Measurements from ENCODE around the gene PDE9A. TPM values are rescaled to one million over a fixed set of nuclear protein-coding genes. Genes with fewer than 3 reads are reported as not detected.

PDE9A gene
- total and polyA plus RNA-seq, 2 of the 4 experiments (the other 2 are of a cell fraction): 0.89 to 0.90 TPM

DNA sequence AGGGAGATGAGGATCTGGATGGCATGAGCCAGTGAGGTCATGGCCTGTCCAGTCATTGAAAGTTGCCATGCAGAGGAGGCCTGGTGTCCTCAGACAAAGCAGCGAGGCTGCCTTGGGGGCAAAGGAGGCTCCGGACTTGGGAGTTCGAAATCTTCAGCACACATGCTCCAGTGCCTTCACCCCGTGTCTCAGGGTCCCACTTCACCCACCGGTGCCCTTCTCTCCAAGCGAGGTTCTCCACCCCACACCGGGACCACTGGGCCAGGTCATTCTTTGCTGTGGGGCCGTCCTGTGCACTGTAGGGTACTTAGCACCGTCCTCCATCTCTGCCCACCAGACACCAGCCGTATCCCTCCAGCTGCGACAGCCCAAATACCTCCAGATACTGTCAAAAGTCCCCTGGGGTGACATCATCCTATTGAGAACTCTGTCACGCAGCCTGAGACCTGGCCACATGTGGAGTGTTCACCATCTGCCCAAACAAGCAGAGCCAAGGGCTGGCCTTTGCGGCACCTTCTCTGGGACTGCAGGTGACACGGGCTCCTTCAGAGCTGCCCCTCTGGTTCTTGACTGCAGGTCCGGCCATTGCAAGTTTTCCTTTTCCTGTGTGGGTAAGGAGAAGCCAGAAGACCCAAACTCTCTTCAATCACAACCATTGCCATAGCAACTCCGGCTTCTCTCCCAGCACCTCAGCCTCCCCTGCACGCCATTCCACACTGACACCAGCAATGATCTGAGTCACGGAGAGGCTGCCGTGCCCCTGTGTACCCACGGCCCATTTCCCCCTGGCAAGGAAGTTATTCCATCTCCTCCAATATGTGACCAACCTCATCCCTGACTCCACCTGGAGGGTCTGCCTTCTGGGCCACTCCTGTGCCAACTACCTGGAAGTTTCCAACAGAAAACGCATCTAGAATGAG lies 20.4 kb upstream of the PDE9A start:
- Histone ChIP-seq H4K8ac (ENCODE audit: low read depth in 2 of 2, low read length in 2 of 2) (no peak overlapping the region), H3K56ac (ENCODE audit: extremely low read depth, insufficient read depth, low read length) (no peak overlapping the region), H2BK20ac (ENCODE audit: low read depth, low read length) (no peak overlapping the region), H3K14ac (replicated peaks; ENCODE audit: low read depth, low read length) (no peak overlapping the region), H3K9ac (ENCODE audit: low read depth, low read length) (no peak overlapping the region), H3K4ac (ENCODE audit: low read depth, low read length) (no peak overlapping the region), H3K4me3 (ENCODE audit: insufficient read depth, low read depth, low read length) (no peak overlapping the region), H2AFZ (replicated peaks; ENCODE audit: low read length, poor library complexity) (no peak overlapping the region), H3K27me3 (ENCODE audit: control insufficient read depth, insufficient read depth, low read length) (peaks cover 13% of the 10 kb centered on the region), H4K91ac (ENCODE audit: insufficient read depth, low read depth, low read length) (no peak overlapping the region), H3K9me3 (ENCODE audit: control insufficient read depth, insufficient read depth, low read length) (no peaks in the 10 kb centered on the region), H3K18ac (ENCODE audit: low read depth, low read length) (no peak overlapping the region), H2AK5ac (ENCODE audit: low read depth, low read length) (no peak overlapping the region), H2AK9ac (replicated peaks; ENCODE audit: low read depth, low read length, poor library complexity) (no peak overlapping the region), H3K23ac (ENCODE audit: low read depth, low read length) (no peak overlapping the region), H3K4me1 (ENCODE audit: control insufficient read depth, insufficient read depth, low read length) (peaks cover 7% of the 10 kb centered on the region), H2BK120ac (ENCODE audit: low read depth, low read length) (no peak overlapping the region), H3K9me1 (ENCODE audit: insufficient read depth, low read length) (no peaks in the 10 kb centered on the region), H3K79me1 (ENCODE audit: low read depth in 1 of 2, low read length in 2 of 2) (no peaks in the 10 kb centered on the region), H2BK5ac (ENCODE audit: low read depth, low read length, poor library complexity, severe bottlenecking) (no peak overlapping the region), H4K5ac (ENCODE audit: low read depth, low read length) (no peak overlapping the region), H4K20me1 (ENCODE audit: insufficient read depth, low read length) (peaks cover 2% of the 10 kb centered on the region; the same call in 1 of the 2 replicates), H3K27ac (ENCODE audit: insufficient read depth, low read length) (no peak overlapping the region), H3K36me3 (ENCODE audit: control insufficient read depth, insufficient read depth, low read length) (no peaks in the 10 kb centered on the region), H2BK15ac (ENCODE audit: low read depth, low read length) (no peak overlapping the region), H3K4me2 (ENCODE audit: low read depth, low read length) (no peak overlapping the region)
- no peak for ATAC-seq (ENCODE audit: low read depth)
- POLR2A ChIA-PET (ENCODE audit: unreplicated experiment): no interaction called here
- 76% methylated on average over 13 of the region's 21 CpGs; no CpG with 5 or more reads in 1 of the 2 experiments for WGBS, 2 experiments (ENCODE audit: extremely low coverage in 2 of 2, insufficient read length in 1 of 2)
- intact Hi-C loops (cut with micrococcal nuclease) (no loop called here), in situ Hi-C loops (cut with MboI; ENCODE audit: low sequenced_read_pairs) (no loop called here), dilution Hi-C loops (cut with HindIII; ENCODE audit: low sequenced_read_pairs, unreplicated experiment) (no loop called here)
- no TSS peak for BruUV-seq (replicated peaks)
- CTCF ChIA-PET: no interaction called here
- DNase-seq: no peak
- no peak for TF ChIP-seq NFE2L2 (IDR thresholded peaks at IDR 0.05; ENCODE audit: low read depth, low read length)
- TF ChIP-seq FOS (IDR thresholded peaks at IDR 0.05; ENCODE audit: low read depth, low read length): no peak
- no peak for TF ChIP-seq MAFK (IDR thresholded peaks at IDR 0.05; ENCODE audit: low read depth, low read length)
- TF ChIP-seq CHD1 (IDR thresholded peaks at IDR 0.05; ENCODE audit: low read depth, low read length): no peak
- TF ChIP-seq SMC3 (IDR thresholded peaks at IDR 0.05; ENCODE audit: low read depth, low read length): no peak
- TF ChIP-seq RFX5 (IDR thresholded peaks at IDR 0.05; ENCODE audit: low read depth, low read length): no peak
- no peak for TF ChIP-seq MAZ (IDR thresholded peaks at IDR 0.05; ENCODE audit: borderline replicate concordance, low read depth, low read length)
- TF ChIP-seq, protein P1, sequence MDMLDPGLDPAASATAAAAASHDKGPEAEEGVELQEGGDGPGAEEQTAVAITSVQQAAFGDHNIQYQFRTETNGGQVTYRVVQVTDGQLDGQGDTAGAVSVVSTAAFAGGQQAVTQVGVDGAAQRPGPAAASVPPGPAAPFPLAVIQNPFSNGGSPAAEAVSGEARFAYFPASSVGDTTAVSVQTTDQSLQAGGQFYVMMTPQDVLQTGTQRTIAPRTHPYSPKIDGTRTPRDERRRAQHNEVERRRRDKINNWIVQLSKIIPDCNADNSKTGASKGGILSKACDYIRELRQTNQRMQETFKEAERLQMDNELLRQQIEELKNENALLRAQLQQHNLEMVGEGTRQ (IDR thresholded peaks at IDR 0.05; ENCODE audit: low read depth, low read length): no peak
- TF ChIP-seq POLR2A (IDR thresholded peaks at IDR 0.05; ENCODE audit: low read depth, low read length): no peak
- TF ChIP-seq RAD21 (IDR thresholded peaks at IDR 0.05; ENCODE audit: low read length): no peak
- TF ChIP-seq, protein P2, sequence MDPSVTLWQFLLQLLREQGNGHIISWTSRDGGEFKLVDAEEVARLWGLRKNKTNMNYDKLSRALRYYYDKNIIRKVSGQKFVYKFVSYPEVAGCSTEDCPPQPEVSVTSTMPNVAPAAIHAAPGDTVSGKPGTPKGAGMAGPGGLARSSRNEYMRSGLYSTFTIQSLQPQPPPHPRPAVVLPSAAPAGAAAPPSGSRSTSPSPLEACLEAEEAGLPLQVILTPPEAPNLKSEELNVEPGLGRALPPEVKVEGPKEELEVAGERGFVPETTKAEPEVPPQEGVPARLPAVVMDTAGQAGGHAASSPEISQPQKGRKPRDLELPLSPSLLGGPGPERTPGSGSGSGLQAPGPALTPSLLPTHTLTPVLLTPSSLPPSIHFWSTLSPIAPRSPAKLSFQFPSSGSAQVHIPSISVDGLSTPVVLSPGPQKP (IDR thresholded peaks at IDR 0.05; ENCODE audit: borderline replicate concordance, low read depth, low read length): no peak
- TF ChIP-seq BHLHE40 (IDR thresholded peaks at IDR 0.05; ENCODE audit: low read depth, low read length): no peak
- no peak for TF ChIP-seq MXI1 (IDR thresholded peaks at IDR 0.05; ENCODE audit: borderline replicate concordance, low read depth, low read length)
- no peak for TF ChIP-seq CEBPB (IDR thresholded peaks at IDR 0.05; ENCODE audit: low read depth, low read length)
- TF ChIP-seq RCOR1 (IDR thresholded peaks at IDR 0.05; ENCODE audit: insufficient replicate concordance, low read length): no peak
